HFF-Myc (cell line): Measurements from ENCODE around the gene OR2J3.

Experiments
- DNase-seq: peaks from one replicate; pipeline ENCODE4 v3.0.0-alpha.2; 2011; ENCODE audit warnings: low read depth; ENCODE audit errors: extremely low read depth
- H3K4me3 ChIP-seq: replicated peaks from 2 replicates; pipeline ENCODE4 v1.5.1; 2011; ENCODE audit warnings: low read depth, mild to moderate bottlenecking, control low read depth, low read length
- TF ChIP-seq, protein P1 (sequence below): IDR thresholded peaks from 2 replicates; pipeline ENCODE4 v1.5.1; 2012; ENCODE audit warnings: mild to moderate bottlenecking, low read depth, low read length, control low read depth; ENCODE audit errors: missing control alignments

Gene OR2J3

DNA sequence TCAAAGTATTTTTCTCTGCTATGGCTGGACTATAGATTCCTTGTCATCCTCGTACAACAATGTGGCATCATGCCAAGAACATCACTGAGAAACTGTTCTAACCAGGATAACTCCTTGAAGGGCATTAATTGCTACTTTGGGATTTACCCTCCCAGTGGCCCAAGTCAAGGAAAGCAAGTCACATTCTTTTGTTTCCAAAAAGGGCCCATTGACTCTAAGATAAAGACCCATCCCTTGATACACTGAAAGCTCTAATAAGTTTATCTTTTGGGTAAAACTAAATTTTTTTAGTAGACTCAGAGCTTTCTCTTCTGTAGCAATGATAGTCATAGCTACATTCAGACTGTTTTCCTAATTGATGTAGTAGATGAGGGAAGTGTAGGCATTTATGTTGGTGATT, at the start of gene OR2J3:
OR2J3 (plus strand) TSS at position 301 of the 400 bp plus-strand sequence. CDS start 3,833 bp downstream, outside the sequence.
- no peak within 1 kb of the TSS for H3K4me3 ChIP-seq
- TF ChIP-seq, protein P1, sequence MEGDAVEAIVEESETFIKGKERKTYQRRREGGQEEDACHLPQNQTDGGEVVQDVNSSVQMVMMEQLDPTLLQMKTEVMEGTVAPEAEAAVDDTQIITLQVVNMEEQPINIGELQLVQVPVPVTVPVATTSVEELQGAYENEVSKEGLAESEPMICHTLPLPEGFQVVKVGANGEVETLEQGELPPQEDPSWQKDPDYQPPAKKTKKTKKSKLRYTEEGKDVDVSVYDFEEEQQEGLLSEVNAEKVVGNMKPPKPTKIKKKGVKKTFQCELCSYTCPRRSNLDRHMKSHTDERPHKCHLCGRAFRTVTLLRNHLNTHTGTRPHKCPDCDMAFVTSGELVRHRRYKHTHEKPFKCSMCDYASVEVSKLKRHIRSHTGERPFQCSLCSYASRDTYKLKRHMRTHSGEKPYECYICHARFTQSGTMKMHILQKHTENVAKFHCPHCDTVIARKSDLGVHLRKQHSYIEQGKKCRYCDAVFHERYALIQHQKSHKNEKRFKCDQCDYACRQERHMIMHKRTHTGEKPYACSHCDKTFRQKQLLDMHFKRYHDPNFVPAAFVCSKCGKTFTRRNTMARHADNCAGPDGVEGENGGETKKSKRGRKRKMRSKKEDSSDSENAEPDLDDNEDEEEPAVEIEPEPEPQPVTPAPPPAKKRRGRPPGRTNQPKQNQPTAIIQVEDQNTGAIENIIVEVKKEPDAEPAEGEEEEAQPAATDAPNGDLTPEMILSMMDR, result no peak
- DNase-seq, result no peak

DNA sequence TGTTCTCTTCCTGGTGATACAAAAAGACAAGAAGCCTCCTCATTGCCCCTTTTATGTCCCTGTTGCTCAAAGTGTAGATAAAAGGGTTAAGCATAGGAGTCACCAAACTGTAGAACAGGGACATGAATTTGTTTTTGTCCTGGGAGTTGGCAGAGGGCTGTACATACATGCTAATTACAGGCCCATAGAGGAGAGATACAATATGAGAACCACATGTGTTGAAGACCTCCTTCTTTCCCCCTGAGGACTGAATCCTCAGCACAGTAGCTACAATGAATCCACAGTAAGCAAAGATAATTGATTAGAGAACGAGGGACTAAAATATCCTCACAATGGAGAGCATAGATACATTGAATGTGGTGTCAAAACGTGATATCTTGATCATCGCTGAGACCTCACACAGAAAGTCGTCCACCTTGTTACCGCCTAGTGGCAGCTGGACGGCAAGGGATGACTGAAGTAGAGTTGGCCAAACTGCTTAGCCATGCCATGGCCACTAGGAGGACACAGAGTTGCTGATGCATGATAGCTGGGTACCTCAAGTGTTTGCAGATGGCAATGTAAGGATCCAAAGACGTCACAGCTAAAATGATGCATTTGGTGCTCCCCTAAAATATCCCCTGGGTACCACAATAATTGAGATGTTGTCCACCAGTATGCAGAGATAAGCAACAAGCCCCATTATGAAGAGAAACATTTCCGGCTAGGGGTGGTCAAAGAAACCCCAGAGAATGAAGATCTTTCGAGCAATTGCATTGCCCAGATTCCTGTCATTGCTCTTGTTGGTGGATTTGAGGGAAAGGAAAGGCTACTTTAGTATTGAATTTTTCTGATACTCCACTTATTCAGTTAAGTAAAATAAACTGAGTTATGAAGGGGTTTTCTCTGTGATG, 35.8 kb upstream of the OR2J3 start:
- peak; percentile 2 for DNase-seq

GRCh38 chr6:29079203-29079602, 28.7 kb upstream of the OR2J3 start:
- TF ChIP-seq, protein P1, result no peak
- DNase-seq, result no peak
- H3K4me3 ChIP-seq, result no peak overlapping the region

More for the DNA sequence above, 35.8 kb upstream of the OR2J3 start:
- H3K4me3 ChIP-seq, result no peak overlapping the region
- TF ChIP-seq, protein P1, result peak; percentile 71

DNA sequence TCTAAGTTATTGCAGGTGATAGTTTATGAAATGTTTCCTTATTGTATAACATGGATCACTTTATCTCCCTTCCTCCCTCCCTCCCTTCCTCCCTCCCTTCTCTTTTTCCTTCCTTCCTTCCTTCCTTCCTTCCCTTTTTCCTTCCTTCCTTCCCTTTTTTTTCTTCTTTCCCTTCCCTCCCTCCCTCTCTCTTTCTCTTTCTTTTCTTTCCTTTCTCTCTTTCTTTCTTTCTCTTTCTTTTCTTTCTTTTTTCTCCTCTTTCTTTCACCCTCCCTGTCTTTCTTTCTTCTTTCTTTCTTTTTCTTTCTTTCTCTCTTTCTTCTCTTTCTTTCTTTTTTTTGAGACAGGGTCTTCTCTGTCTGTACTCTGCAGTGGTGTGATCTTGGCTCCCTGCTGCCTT, 26.5 kb upstream of the OR2J3 start:
- no peak overlapping the region for H3K4me3 ChIP-seq
- DNase-seq, result no peak
- TF ChIP-seq, protein P1, result no peak

DNA sequence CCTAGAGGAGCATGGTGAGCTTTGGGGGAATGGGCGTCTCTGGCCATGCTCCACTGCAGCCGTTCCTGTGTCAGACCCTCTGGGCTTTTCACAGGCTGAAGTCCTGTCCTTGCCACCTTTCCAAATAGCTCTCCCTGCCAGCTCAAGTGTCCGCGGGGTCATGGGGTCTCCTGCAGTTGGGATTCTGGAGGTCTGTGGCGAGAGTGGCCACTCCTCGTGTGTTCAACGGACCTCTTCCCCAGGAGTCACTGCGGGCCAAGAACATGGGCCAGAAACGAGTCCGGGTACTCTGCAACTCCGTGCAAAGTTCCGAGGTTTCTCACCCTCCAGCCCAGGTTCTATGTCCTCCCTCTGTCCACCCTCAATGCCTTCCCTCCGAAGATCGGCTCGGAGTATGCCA, 25.4 kb upstream of the OR2J3 start:
- no peak for DNase-seq
- H3K4me3 ChIP-seq, result no peak overlapping the region
- TF ChIP-seq, protein P1, result no peak

DNA sequence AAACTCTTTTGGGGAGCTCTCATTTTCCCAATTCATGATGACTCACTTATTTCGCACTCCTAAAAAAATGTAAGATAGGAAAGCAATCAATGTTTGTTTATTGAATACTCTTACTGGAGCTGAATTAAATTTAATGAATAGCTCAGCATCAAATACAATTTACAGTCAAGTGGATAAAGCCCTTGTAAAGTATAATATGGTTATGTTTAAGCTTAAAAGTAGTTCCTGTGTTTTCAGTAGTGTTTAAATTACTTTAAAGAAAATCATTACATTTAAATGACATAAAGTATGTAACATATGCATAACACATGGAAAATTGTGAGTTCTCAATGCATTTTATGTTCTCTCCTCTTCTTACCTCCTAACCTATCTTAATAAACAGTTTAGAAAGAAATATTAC, 20.6 kb upstream of the OR2J3 start, which contains the start of gene OR2B3:
OR2B3 (minus strand) TSS at position 101 of the 400 bp plus-strand sequence; CDS start at position 36, 65 bp downstream.
- H3K4me3 ChIP-seq, result no peak within 1 kb of the TSS
- TF ChIP-seq, protein P1, result no peak
- DNase-seq, result no peak
